ENCODE data around the gene WDR20.

Gene WDR20

GRCh38 chr14:102246071-102246470, 106.4 kb downstream of the WDR20 start:
- no peak for DNase-seq

GRCh38 chr14:102248121-102248520, 108.4 kb downstream of the WDR20 start:
- DNase-seq: no peak

GRCh38 chr14:102249041-102249440, 109.3 kb downstream of the WDR20 start:
- no peak for DNase-seq

GRCh38 chr14:102249981-102250380, 110.3 kb downstream of the WDR20 start:
- no peak for DNase-seq

GRCh38 chr14:102250636-102251035, 110.9 kb downstream of the WDR20 start:
- DNase-seq: no peak

- no peak for DNase-seq
Measured at GRCh38 chr14:102251161-102251560, 111.5 kb downstream of the WDR20 start.

- no peak for DNase-seq
Measured at GRCh38 chr14:102252834-102253801, 113.4 kb downstream of the WDR20 start.

GRCh38 chr14:102255401-102256190, 115.9 kb downstream of the WDR20 start:
- no peak for DNase-seq

GRCh38 chr14:102256716-102257115, 117.0 kb downstream of the WDR20 start:
- DNase-seq: no peak

GRCh38 chr14:102258136-102258535, 118.4 kb downstream of the WDR20 start:
- no peak for DNase-seq

All from CD4-positive, alpha-beta T cell treated with Interleukin-17A for 1 hour (primary cell).